Prostate gland (tissue), 2 donors: ENCODE results near the gene PTGIR. TPM values are rescaled to one million over a fixed set of nuclear protein-coding genes. Genes with fewer than 3 reads are reported as not detected.

Source experiments
- DNase-seq: peaks from one replicate; pipeline ENCODE4 v3.0.0-alpha.2; 2019; ENCODE audit warnings: low spot score
- H3K27ac ChIP-seq, 2 donors: fragments of 200-600 bp; sonication (generic); 2 replicates each; pipeline ENCODE4 v1.5.1; 2017 to 2019
- H3K27me3 ChIP-seq: fragments of 200-600 bp; sonication (generic); replicated peaks from 2 replicates; pipeline ENCODE4 v1.5.1; 2019; ENCODE audit not compliant: insufficient read depth
- H3K36me3 ChIP-seq, 2 donors: fragments of 200-600 bp; sonication (generic); 1 replicate in 1 of 2; 2 replicates in 1 of 2; pipeline versions ENCODE4 v1.5.1 to v1.8.1; 2017 to 2019
- H3K4me1 ChIP-seq: fragments of 200-600 bp; sonication (generic); replicated peaks from 2 replicates; pipeline ENCODE4 v1.5.1; 2019
- H3K4me3 ChIP-seq, 2 donors: fragments of 200-600 bp; sonication (generic); 2 replicates each; pipeline ENCODE4 v1.5.1; 2017 to 2019
- H3K9me3 ChIP-seq: fragments of 200-600 bp; sonication (generic); 2 replicates; pipeline ENCODE4 v1.5.1; 2017
- POLR2A ChIP-seq: fragments of 450-650 bp; IDR thresholded peaks from one replicate; pipeline ENCODE4 v1.6.1; 2016; ENCODE audit warnings: antibody characterized with exemption, mild to moderate bottlenecking
- POLR2AphosphoS5 ChIP-seq: sonication (generic); formaldehyde crosslinking; IDR thresholded peaks from one replicate; pipeline ENCODE4 v1.6.1; 2017; ENCODE audit warnings: antibody characterized with exemption
- WGBS: methylation state at CpG from one replicate; pipeline ENCODE4 v1.1.5; 2018; 5-methylcytosine and 5-hydroxymethylcytosine counted together
- intact Hi-C: fragments of 100-400 bp; cut with DNase I; formaldehyde crosslinking; loops from one replicate; pipeline ENCODE4 v1.14.2; 2022
- total RNA-seq, 2 donors: library from RNA; depleted of rRNA; stranded (reverse); fragments of >200 nt; gene quantifications; one replicate each; pipeline ENCODE4 v1.1.0, GENCODE V29; 2016
- TF ChIP-seq, protein P1 (sequence below), 4 experiments: fragments of 200-600 bp in 2 of 4; fragments of 450-650 bp in 2 of 4; sonication (generic) in 2 of 4; IDR thresholded peaks; 1 replicate in 3 of 4; 2 replicates in 1 of 4; pipeline ENCODE4 v1.5.1; 2016 to 2019; ENCODE audit warnings: antibody characterized with exemption in 4 of 4, mild to moderate bottlenecking in 2 of 4, moderate library complexity in 2 of 4

Gene PTGIR
- total RNA-seq, 2 donors from 2014 or later: 2.2 TPM; not detected in 1

- DNase-seq: no peak
- Histone ChIP-seq H3K4me1 (no peaks in the 10 kb centered on the region), H3K27ac (no peak overlapping the region), H3K27me3 (no peaks in the 10 kb centered on the region), H3K4me3 (no peak overlapping the region), H3K9me3 (no peaks in the 10 kb centered on the region), H3K36me3 (no peaks in the 10 kb centered on the region)
- TF ChIP-seq POLR2AphosphoS5 (no peak), POLR2A (no peak)
- 86% methylated on average over 10 of the region's 10 CpGs for WGBS
- intact Hi-C loops: loop anchor here (2.0 kb wide), 1 partner anchor 47 kb away; no protein-coding TSS in a partner anchor
Observed at GRCh38 chr19:46615966-46616365, 8.9 kb downstream of the PTGIR start.

- Histone ChIP-seq H3K4me1 (no peaks in the 10 kb centered on the region), H3K36me3 (peaks cover 0 to under 1% of the 10 kb centered on the region in 2 donors), H3K27me3 (no peaks in the 10 kb centered on the region), H3K9me3 (no peaks in the 10 kb centered on the region), H3K4me3 (no peak overlapping the region), H3K27ac (no peak overlapping the region)
- 7% methylated on average over 12 of the region's 12 CpGs for WGBS
- intact Hi-C loops: loop anchor here (2.0 kb wide), 1 partner anchor 49 kb away; no protein-coding TSS in a partner anchor
- TF ChIP-seq, protein P1, sequence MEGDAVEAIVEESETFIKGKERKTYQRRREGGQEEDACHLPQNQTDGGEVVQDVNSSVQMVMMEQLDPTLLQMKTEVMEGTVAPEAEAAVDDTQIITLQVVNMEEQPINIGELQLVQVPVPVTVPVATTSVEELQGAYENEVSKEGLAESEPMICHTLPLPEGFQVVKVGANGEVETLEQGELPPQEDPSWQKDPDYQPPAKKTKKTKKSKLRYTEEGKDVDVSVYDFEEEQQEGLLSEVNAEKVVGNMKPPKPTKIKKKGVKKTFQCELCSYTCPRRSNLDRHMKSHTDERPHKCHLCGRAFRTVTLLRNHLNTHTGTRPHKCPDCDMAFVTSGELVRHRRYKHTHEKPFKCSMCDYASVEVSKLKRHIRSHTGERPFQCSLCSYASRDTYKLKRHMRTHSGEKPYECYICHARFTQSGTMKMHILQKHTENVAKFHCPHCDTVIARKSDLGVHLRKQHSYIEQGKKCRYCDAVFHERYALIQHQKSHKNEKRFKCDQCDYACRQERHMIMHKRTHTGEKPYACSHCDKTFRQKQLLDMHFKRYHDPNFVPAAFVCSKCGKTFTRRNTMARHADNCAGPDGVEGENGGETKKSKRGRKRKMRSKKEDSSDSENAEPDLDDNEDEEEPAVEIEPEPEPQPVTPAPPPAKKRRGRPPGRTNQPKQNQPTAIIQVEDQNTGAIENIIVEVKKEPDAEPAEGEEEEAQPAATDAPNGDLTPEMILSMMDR (IDR thresholded peaks at IDR 0.05): peak; percentile 73 to 90 (median 79)
- TF ChIP-seq POLR2A (no peak), POLR2AphosphoS5 (peak; percentile 35)
- peak; percentile 74 for DNase-seq
Observed at GRCh38 chr19:46614114-46614722, 10.7 kb downstream of the PTGIR start.

DNA sequence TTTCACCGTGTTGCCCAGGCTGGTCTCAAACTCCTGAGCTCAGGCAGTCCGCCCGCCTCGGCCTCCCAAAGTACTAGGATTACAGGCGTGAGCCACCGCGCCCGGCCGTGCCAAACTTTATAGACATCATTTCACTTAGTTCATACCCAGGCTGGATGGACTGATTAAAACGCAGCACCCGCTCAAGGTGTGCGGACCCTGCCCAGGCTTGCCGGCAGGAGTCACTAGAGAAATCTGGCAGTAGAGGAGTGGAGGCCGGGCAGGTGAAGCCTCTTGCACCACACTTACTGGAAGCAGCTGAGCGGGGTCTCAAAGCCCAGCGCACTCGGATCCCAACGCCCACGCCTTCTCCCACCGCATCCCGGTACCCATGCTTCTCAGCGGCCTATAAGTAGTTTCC is 11.4 kb downstream of the PTGIR start:
- DNase-seq: no peak
- no peak overlapping the region for H3K4me3 ChIP-seq
- H3K36me3 ChIP-seq: peaks cover 3 to 8% of the 10 kb centered on the region in 2 donors
- 61% methylated on average over 22 of the region's 22 CpGs for WGBS
- intact Hi-C loops: no loop called here
- no peaks in the 10 kb centered on the region for H3K4me1 ChIP-seq
- H3K9me3 ChIP-seq: no peaks in the 10 kb centered on the region
- no peaks in the 10 kb centered on the region for H3K27me3 ChIP-seq
- no peak overlapping the region for H3K27ac ChIP-seq
- no peak for TF ChIP-seq POLR2AphosphoS5
- TF ChIP-seq, protein P1 (IDR thresholded peaks at IDR 0.05): no peak

- 67% methylated on average over 6 of the region's 6 CpGs for WGBS
- no peak overlapping the region for H3K27ac ChIP-seq
- no peak for DNase-seq
- no peak overlapping the region for H3K4me3 ChIP-seq
- intact Hi-C loops: no loop called here
- H3K4me1 ChIP-seq: no peaks in the 10 kb centered on the region
- H3K36me3 ChIP-seq: peaks cover 10 to 15% of the 10 kb centered on the region in 2 donors
- no peaks in the 10 kb centered on the region for H3K27me3 ChIP-seq
- no peaks in the 10 kb centered on the region for H3K9me3 ChIP-seq
- TF ChIP-seq, protein P1 (IDR thresholded peaks at IDR 0.05): no peak
- no peak for TF ChIP-seq POLR2AphosphoS5
- TF ChIP-seq POLR2A: no peak
Observed at GRCh38 chr19:46611776-46612175, 13.1 kb downstream of the PTGIR start.

- 71% methylated on average over 17 of the region's 17 CpGs for WGBS
- no peak for TF ChIP-seq POLR2AphosphoS5
- TF ChIP-seq, protein P1 (IDR thresholded peaks at IDR 0.05): no peak
- no peak for TF ChIP-seq POLR2A
- Histone ChIP-seq H3K36me3 (peaks cover 10 to 15% of the 10 kb centered on the region in 2 donors), H3K4me3 (no peak overlapping the region), H3K9me3 (no peaks in the 10 kb centered on the region), H3K27me3 (no peaks in the 10 kb centered on the region), H3K27ac (no peak overlapping the region), H3K4me1 (no peaks in the 10 kb centered on the region)
- intact Hi-C loops: no loop called here
- no peak for DNase-seq
Observed at GRCh38 chr19:46610851-46611770, 13.8 kb downstream of the PTGIR start.
